Measurements from ENCODE around the gene ZNRF4. TPM values are rescaled to one million over a fixed set of nuclear protein-coding genes. Genes with fewer than 3 reads are reported as not detected.
A peak's percentile ranks its signal among the peaks of the same experiment; 100 is the strongest.
"Not testable (repeated sequence)": the region's sequence is repeated elsewhere in the genome, so short reads cannot be mapped to it uniquely, and the experiment has no call there.

ZNRF4 gene
- total RNA-seq, 1 experiment from 2014 or later: not detected

DNA sequence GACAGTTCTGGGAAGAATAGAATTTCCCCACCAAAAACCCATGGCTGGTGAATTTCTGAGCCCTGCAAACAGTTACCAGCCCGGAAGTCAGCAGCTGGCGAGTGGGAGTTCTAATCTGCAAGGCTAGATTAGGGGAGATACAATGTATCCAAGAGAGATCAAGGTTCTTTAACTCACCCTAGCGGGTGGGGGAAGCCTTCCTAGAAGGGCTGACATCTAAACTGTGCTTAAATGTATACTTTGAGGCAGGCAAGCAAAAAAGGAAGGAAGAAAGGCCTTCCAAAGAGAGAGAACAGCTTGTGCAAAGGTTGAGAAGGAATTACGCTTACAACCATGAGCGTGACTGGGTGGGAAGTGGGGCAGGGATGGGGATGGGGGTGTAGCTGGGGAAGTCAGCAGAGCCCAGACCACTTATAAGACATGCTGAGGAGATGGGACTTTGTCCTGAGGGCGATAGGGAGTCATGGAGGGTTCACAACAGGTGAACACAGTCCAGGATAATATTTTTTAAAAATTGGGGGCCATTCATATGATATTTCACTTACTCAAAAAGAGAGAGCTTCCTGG is 20.8 kb upstream of the ZNRF4 start:
- no peaks in the 10 kb centered on the region for H3K36me3 ChIP-seq
- H3K4me3 ChIP-seq: no peak overlapping the region
- H3K9me3 ChIP-seq (replicated peaks): no peaks in the 10 kb centered on the region
- H3K27ac ChIP-seq: peak overlapping the region; percentile 27
- H3K4me1 ChIP-seq (replicated peaks): peaks cover 30% of the 10 kb centered on the region
- peak in 1 of 2 experiments; percentile 18 for DNase-seq (ENCODE audit: low read depth in 1 of 2, low spot score in 2 of 2)
- no peaks in the 10 kb centered on the region; the same call in 1 of the 2 replicates for H3K27me3 ChIP-seq (replicated peaks)

DNA sequence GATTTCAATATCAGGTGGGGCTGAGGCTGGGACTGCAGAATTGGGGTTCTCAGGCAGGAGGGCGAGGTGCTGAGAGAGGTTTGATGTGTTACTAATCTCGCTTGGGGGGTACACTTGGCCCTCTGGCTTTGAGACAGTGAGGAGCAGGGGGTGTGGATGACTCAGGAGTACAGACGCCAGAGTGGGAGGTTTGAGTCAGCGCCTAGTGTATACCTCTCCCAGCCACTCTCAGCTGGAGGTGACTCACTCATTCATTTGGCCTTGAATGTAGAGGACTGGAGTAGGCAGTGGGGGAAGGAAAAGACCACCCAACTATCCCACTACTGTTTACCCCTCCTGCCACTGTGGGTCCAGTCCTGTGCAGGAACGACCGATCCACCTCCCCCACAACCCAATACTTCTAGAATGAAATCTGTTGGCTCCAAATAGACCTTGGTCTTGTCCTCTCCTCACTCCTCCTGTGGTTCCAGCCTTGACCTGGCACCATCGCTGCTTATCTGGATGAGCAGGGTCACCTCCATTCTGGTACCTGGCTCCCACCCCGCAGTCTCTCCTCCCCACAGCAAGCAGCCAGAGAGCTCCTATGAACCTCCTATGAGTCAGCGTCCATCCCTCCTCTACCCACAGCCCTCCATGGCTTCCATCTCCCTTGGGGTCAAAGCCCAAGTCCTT is 20.1 kb upstream of the ZNRF4 start:
- no peaks in the 10 kb centered on the region; the same call in 1 of the 2 replicates for H3K27me3 ChIP-seq (replicated peaks)
- H3K4me1 ChIP-seq (replicated peaks): peaks cover 30% of the 10 kb centered on the region
- H3K4me3 ChIP-seq: no peak overlapping the region
- no peaks in the 10 kb centered on the region for H3K36me3 ChIP-seq
- DNase-seq (ENCODE audit: low read depth in 1 of 2, low spot score in 2 of 2): peak; percentile 94 to 95
- H3K9me3 ChIP-seq (replicated peaks): no peaks in the 10 kb centered on the region
- peak overlapping the region; percentile 27 for H3K27ac ChIP-seq

- peaks cover 30% of the 10 kb centered on the region for H3K4me1 ChIP-seq (replicated peaks)
- peaks cover under 1% of the 10 kb centered on the region for H3K27me3 ChIP-seq (replicated peaks)
- no peak for DNase-seq (ENCODE audit: low read depth in 1 of 2, low spot score in 2 of 2)
- H3K4me3 ChIP-seq: no peak overlapping the region
- H3K36me3 ChIP-seq: no peaks in the 10 kb centered on the region
- H3K27ac ChIP-seq: no peak overlapping the region; the same call in 1 of the 2 replicates
- no peaks in the 10 kb centered on the region for H3K9me3 ChIP-seq (replicated peaks)
Observed at GRCh38 chr19:5435642-5436017, 19.6 kb upstream of the ZNRF4 start.

- Histone ChIP-seq H3K4me3 (peak overlapping the region; percentile 27), H3K4me1 (replicated peaks) (peaks cover 30% of the 10 kb centered on the region), H3K27me3 (replicated peaks) (peaks cover 3% of the 10 kb centered on the region), H3K27ac (0 out of 2 replicates have a peak overlapping the region, but pooled peaks have one; percentile 38), H3K9me3 (replicated peaks) (no peaks in the 10 kb centered on the region), H3K36me3 (no peaks in the 10 kb centered on the region)
- DNase-seq (ENCODE audit: low read depth in 1 of 2, low spot score in 2 of 2): peak; percentile 65 to 91
Observed at GRCh38 chr19:5436106-5436947, 18.9 kb upstream of the ZNRF4 start.

DNA sequence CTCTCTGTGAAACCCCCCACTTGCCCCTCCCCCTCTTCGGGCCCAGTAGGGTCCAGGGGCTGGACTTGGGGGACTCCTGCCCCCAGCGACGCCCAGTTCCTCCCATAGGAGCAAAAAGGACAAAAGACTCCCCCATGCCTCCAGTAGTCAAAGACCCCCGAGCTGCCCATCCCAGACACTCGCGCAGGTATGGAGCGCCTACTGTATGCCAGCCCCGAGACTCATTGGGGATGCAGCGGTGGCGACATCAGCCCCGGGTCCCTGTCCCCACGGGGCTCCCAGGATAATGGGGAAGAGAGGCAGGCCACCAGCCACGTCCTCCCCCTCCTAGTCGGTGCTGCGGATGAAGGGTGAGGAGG is 18.3 kb upstream of the ZNRF4 start:
- Histone ChIP-seq H3K36me3 (no peaks in the 10 kb centered on the region), H3K9me3 (replicated peaks) (no peaks in the 10 kb centered on the region), H3K27ac (no peak overlapping the region), H3K27me3 (replicated peaks) (peaks cover 4% of the 10 kb centered on the region), H3K4me1 (replicated peaks) (peaks cover 30% of the 10 kb centered on the region), H3K4me3 (peak overlapping the region; percentile 27)
- peak in 1 of 2 experiments; percentile 14 for DNase-seq (ENCODE audit: low read depth in 1 of 2, low spot score in 2 of 2)

DNA sequence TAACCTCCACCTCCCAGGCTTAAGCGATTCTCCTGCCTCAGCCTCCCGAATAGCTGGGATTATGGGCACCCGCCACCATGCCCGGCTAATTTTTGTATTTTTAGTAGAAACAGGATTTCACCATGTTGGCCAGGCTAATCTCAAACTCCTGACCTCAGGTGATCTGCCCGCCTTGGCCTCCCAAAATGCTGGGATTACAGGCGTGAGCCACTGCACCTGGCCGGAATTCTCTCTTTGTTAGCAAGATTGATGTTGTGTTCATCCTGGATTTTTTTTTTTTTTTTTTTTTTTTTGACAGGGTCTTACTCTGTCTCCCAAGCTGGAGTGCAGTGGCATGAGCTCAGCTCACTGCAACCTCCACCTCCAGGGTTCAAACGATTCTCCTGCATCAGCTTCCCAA is 16.5 kb upstream of the ZNRF4 start:
- not testable (repeated sequence) for H3K4me3 ChIP-seq; H3K36me3 ChIP-seq; H3K9me3 ChIP-seq (replicated peaks); H3K27me3 ChIP-seq (replicated peaks); H3K27ac ChIP-seq; DNase-seq (ENCODE audit: low read depth in 1 of 2, low spot score in 2 of 2)
- peaks cover 30% of the 10 kb centered on the region for H3K4me1 ChIP-seq (replicated peaks)

GRCh38 chr19:5439452-5439851 is 15.8 kb upstream of the ZNRF4 start:
- Histone ChIP-seq H3K36me3 (no peaks in the 10 kb centered on the region), H3K27ac (no peak overlapping the region), H3K27me3 (replicated peaks) (peaks cover 6% of the 10 kb centered on the region), H3K9me3 (replicated peaks) (no peaks in the 10 kb centered on the region), H3K4me3 (no peak overlapping the region), H3K4me1 (replicated peaks) (peaks cover 25% of the 10 kb centered on the region)
- no peak for DNase-seq (ENCODE audit: low read depth in 1 of 2, low spot score in 2 of 2)

- H3K36me3 ChIP-seq: no peaks in the 10 kb centered on the region
- no peak for DNase-seq (ENCODE audit: low read depth in 1 of 2, low spot score in 2 of 2)
- peaks cover 16% of the 10 kb centered on the region for H3K4me1 ChIP-seq (replicated peaks)
- no peaks in the 10 kb centered on the region for H3K9me3 ChIP-seq (replicated peaks)
- no peak overlapping the region for H3K27ac ChIP-seq
- H3K27me3 ChIP-seq (replicated peaks): peaks cover 6% of the 10 kb centered on the region
- no peak overlapping the region for H3K4me3 ChIP-seq
Observed at GRCh38 chr19:5440299-5440698, 14.9 kb upstream of the ZNRF4 start.

- Histone ChIP-seq H3K27me3 (replicated peaks) (peaks cover 6% of the 10 kb centered on the region), H3K9me3 (replicated peaks) (no peaks in the 10 kb centered on the region), H3K27ac (no peak overlapping the region), H3K4me1 (replicated peaks) (no peaks in the 10 kb centered on the region), H3K36me3 (no peaks in the 10 kb centered on the region), H3K4me3 (no peak overlapping the region)
- DNase-seq (ENCODE audit: low read depth in 1 of 2, low spot score in 2 of 2): no peak
Observed at GRCh38 chr19:5443723-5444122, 11.5 kb upstream of the ZNRF4 start.

GRCh38 chr19:5444431-5444830 is 10.8 kb upstream of the ZNRF4 start:
- H3K4me1 ChIP-seq (replicated peaks): no peaks in the 10 kb centered on the region
- no peak overlapping the region for H3K4me3 ChIP-seq
- no peaks in the 10 kb centered on the region for H3K36me3 ChIP-seq
- DNase-seq (ENCODE audit: low read depth in 1 of 2, low spot score in 2 of 2): no peak
- H3K27me3 ChIP-seq (replicated peaks): peaks cover 11% of the 10 kb centered on the region
- no peak overlapping the region for H3K27ac ChIP-seq
- H3K9me3 ChIP-seq (replicated peaks): no peaks in the 10 kb centered on the region

DNA sequence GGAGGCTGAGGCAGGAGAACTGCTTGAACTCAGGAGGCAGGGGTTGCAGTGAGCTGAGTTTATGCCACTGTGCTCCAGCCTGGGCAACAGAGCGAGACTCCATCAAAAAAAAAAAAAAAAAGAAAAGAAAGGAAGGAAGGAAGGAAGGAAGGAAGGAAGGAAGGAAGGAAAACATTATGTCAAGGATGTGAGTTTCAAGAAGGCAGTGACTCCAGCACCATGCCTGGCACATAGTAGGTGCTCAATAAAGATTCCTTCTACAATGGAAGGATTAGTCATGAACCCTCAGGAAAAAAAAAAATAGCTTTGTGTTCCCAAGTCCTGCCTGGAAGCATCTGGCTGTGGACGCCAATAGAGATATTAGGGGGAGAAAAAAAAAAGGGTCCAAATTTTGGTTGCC is 10.1 kb upstream of the ZNRF4 start:
- Histone ChIP-seq H3K36me3 (no peaks in the 10 kb centered on the region), H3K27me3 (replicated peaks) (peaks cover 11% of the 10 kb centered on the region; the same call in 1 of the 2 replicates), H3K27ac (no peak overlapping the region), H3K4me1 (replicated peaks) (no peaks in the 10 kb centered on the region), H3K4me3 (no peak overlapping the region), H3K9me3 (replicated peaks) (no peaks in the 10 kb centered on the region)
- no peak for DNase-seq (ENCODE audit: low read depth in 1 of 2, low spot score in 2 of 2)

GRCh38 chr19:5445561-5446055 is 9.6 kb upstream of the ZNRF4 start:
- H3K9me3 ChIP-seq (replicated peaks): no peaks in the 10 kb centered on the region
- no peak for DNase-seq (ENCODE audit: low read depth in 1 of 2, low spot score in 2 of 2)

DNA sequence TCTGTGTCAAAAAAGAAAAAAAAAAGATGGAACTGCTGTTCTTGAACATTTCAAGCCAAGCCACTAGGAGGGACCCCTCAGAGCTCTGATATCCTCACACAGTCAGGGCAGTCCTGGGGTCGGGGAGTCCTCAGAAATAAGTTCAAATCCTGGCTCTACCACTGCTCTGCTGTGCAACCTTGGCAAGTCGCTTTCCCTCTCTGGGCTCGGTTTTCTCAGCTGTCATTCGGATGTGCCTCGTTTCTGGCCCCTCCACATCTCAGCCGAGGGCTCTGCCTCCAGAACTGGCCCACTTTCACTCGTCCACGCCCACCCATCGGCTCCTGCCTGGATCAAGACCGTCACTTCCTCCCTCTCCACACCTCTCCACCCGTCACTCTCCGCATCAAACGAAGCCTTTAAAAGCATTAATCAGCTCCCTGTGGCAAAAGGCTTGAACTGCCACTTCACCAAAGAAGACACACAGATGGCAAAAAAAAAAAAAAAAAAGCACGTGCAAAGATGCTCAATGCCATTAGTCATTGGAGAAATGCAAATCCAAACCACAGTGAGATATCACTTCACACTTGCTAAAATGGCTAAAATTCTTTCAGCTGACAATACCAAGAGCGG is 7.4 kb upstream of the ZNRF4 start:
- H3K4me3 ChIP-seq: no peak overlapping the region
- DNase-seq (ENCODE audit: low read depth in 1 of 2, low spot score in 2 of 2): no peak

More at GRCh38 chr19:5445561-5446055, 9.6 kb upstream of the ZNRF4 start:
- Histone ChIP-seq H3K4me1 (replicated peaks) (no peaks in the 10 kb centered on the region), H3K36me3 (no peaks in the 10 kb centered on the region), H3K27ac (no peak overlapping the region), H3K27me3 (replicated peaks) (peaks cover 11% of the 10 kb centered on the region; the same call in 1 of the 2 replicates), H3K4me3 (no peak overlapping the region)

More for the DNA sequence above, 7.4 kb upstream of the ZNRF4 start:
- Histone ChIP-seq H3K36me3 (no peaks in the 10 kb centered on the region), H3K9me3 (replicated peaks) (no peaks in the 10 kb centered on the region), H3K27me3 (replicated peaks) (peaks cover 12% of the 10 kb centered on the region; the same call in 1 of the 2 replicates), H3K27ac (no peak overlapping the region), H3K4me1 (replicated peaks) (no peaks in the 10 kb centered on the region)

Measured in SJSA1 (cell line).